Neural cell (in vitro differentiated cells): ENCODE data around the gene PRR18. TPM values are rescaled to one million over a fixed set of nuclear protein-coding genes. Genes with fewer than 3 reads are reported as not detected.

Source experiments
- H2AFZ ChIP-seq: fragments of 200-600, 300-800 bp; sonication (generic), shearing (Covaris generic); 2 replicates; pipeline ENCODE4 v1.6.0; 2014; ENCODE audit warnings: low read depth, mild to moderate bottlenecking, antibody characterized with exemption, low read length, moderate library complexity
- H3F3A ChIP-seq: fragments of 200-600 bp; shearing (Covaris generic); 2 replicates; pipeline ENCODE4 v1.6.1; 2016; ENCODE audit warnings: mild to moderate bottlenecking, moderate library complexity, mixed read lengths, antibody characterized with exemption, low read length; ENCODE audit not compliant: insufficient read depth, poor library complexity, severe bottlenecking
- H3K27ac ChIP-seq: fragments of 200-600, 300-800 bp; sonication (generic), shearing (Covaris generic); 2 replicates; pipeline ENCODE4 v1.5.1; 2014; ENCODE audit warnings: mild to moderate bottlenecking, low read length, moderate library complexity
- H3K27me3 ChIP-seq: fragments of 300-800, 200-600 bp; sonication (generic), shearing (Covaris generic); 2 replicates; pipeline ENCODE4 v1.6.0; 2014; ENCODE audit warnings: mild to moderate bottlenecking, low read depth, low read length, moderate library complexity; ENCODE audit not compliant: insufficient read depth
- H3K36me3 ChIP-seq: fragments of 300-800, 200-600 bp; sonication (generic), shearing (Covaris generic); 2 replicates; pipeline ENCODE4 v1.5.1; 2014; ENCODE audit warnings: mild to moderate bottlenecking, antibody characterized with exemption, low read length, moderate library complexity; ENCODE audit not compliant: insufficient read depth
- H3K4me2 ChIP-seq: fragments of 300-800, 200-600 bp; sonication (generic), shearing (Covaris generic); 2 replicates; pipeline ENCODE4 v1.6.0; 2014; ENCODE audit warnings: mild to moderate bottlenecking, low read length
- H3K4me3 ChIP-seq: fragments of 300-800, 200-600 bp; sonication (generic), shearing (Covaris generic); 2 replicates; pipeline ENCODE4 v1.5.1; 2014; ENCODE audit warnings: mild to moderate bottlenecking, low read length, moderate library complexity
- H3K79me2 ChIP-seq: fragments of 200-600 bp; shearing (Covaris generic); replicated peaks from 2 replicates; pipeline ENCODE4 v1.6.0; 2014; ENCODE audit warnings: mild to moderate bottlenecking, low read length, moderate library complexity; ENCODE audit not compliant: insufficient read depth
- H3K9ac ChIP-seq: fragments of 300-800, 200-600 bp; sonication (generic), shearing (Covaris generic); 2 replicates; pipeline ENCODE4 v1.6.1; 2016; ENCODE audit warnings: mild to moderate bottlenecking, low read length, mixed read lengths
- H3K9me2 ChIP-seq: fragments of 200-600 bp; shearing (Covaris generic); 2 replicates; pipeline ENCODE4 v1.6.1; 2016; ENCODE audit warnings: mild to moderate bottlenecking, low read length, mixed read lengths; ENCODE audit not compliant: insufficient read depth
- H3K9me3 ChIP-seq: fragments of 200-600, 300-800 bp; sonication (generic), shearing (Covaris generic); 2 replicates; pipeline ENCODE4 v1.6.1; 2016; ENCODE audit warnings: mild to moderate bottlenecking, mixed run types, low read length, moderate library complexity, mixed read lengths
- H4K20me1 ChIP-seq: fragments of 200-600 bp; shearing (Covaris generic); 2 replicates; pipeline ENCODE4 v1.6.1; 2016; ENCODE audit warnings: mild to moderate bottlenecking, mixed run types; ENCODE audit not compliant: insufficient read depth
- CTCF ChIP-seq: fragments of 450-650 bp; IDR thresholded peaks from 2 replicates; pipeline ENCODE4 v1.5.1; 2014; ENCODE audit warnings: antibody characterized with exemption, mild to moderate bottlenecking, moderate library complexity; ENCODE audit not compliant: poor library complexity, severe bottlenecking
- EP300 ChIP-seq: fragments of 450-650 bp; conservative IDR thresholded peaks from 2 replicates; pipeline ENCODE4 v1.6.1; 2014; ENCODE audit warnings: antibody characterized with exemption, mild to moderate bottlenecking, moderate library complexity; ENCODE audit not compliant: poor library complexity, severe bottlenecking
- EZH2 ChIP-seq: fragments of 200-600, 300-800 bp; shearing (Covaris generic), sonication (generic); IDR thresholded peaks from 2 replicates; pipeline ENCODE4 v1.6.1; 2014; ENCODE audit warnings: antibody characterized with exemption, low read length, borderline replicate concordance, mild to moderate bottlenecking; ENCODE audit not compliant: insufficient read depth, poor library complexity, severe bottlenecking
- MXI1 ChIP-seq: fragments of 450-650 bp; conservative IDR thresholded peaks from 2 replicates; pipeline ENCODE4 v1.6.1; 2014; ENCODE audit warnings: antibody characterized with exemption, mild to moderate bottlenecking; ENCODE audit not compliant: poor library complexity, severe bottlenecking
- POLR2AphosphoS5 ChIP-seq: IDR thresholded peaks from 2 replicates; pipeline ENCODE4 v1.6.1; 2012
- RAD21 ChIP-seq: fragments of 450-650 bp; conservative IDR thresholded peaks from 2 replicates; pipeline ENCODE4 v1.6.1; 2014; ENCODE audit warnings: antibody characterized with exemption, mild to moderate bottlenecking, moderate library complexity
- REST ChIP-seq: IDR thresholded peaks from 2 replicates; pipeline ENCODE4 v1.6.1; 2012; ENCODE audit warnings: borderline replicate concordance
- SMC3 ChIP-seq: fragments of 450-650 bp; conservative IDR thresholded peaks from 2 replicates; pipeline ENCODE4 v1.6.1; 2014; ENCODE audit warnings: antibody characterized with exemption, mild to moderate bottlenecking, moderate library complexity; ENCODE audit not compliant: poor library complexity
- TAF1 ChIP-seq: IDR thresholded peaks from 2 replicates; pipeline ENCODE4 v1.6.1; 2012; ENCODE audit warnings: low read depth
- polyA plus RNA-seq: library from polyadenylated mRNA; depleted of rRNA; stranded (reverse); fragments of >200 nt; gene quantifications from 2 replicates; pipeline ENCODE4 v1.2.3, GENCODE V29; 2014

Gene PRR18
- polyA plus RNA-seq, 1 donor from 2014 or later, result not detected

GRCh38 chr6:166266336-166266735 lies 41.9 kb downstream of the PRR18 start:
- Histone ChIP-seq H3F3A (no peaks in the 10 kb centered on the region), H4K20me1 (no peaks in the 10 kb centered on the region), H3K4me2 (no peak overlapping the region), H3K36me3 (no peaks in the 10 kb centered on the region), H3K9me2 (no peaks in the 10 kb centered on the region), H3K27ac (no peak overlapping the region), H2AFZ (no peak overlapping the region), H3K27me3 (no peaks in the 10 kb centered on the region), H3K4me3 (no peak overlapping the region), H3K79me2 (no peaks in the 10 kb centered on the region), H3K9ac (no peak overlapping the region), H3K9me3 (no peaks in the 10 kb centered on the region)
- TF ChIP-seq RAD21 (no peak), REST (no peak), SMC3 (no peak)

- Histone ChIP-seq H3K79me2 (no peaks in the 10 kb centered on the region), H3K9ac (no peak overlapping the region), H3K4me2 (no peak overlapping the region), H2AFZ (no peak overlapping the region), H3K9me2 (no peaks in the 10 kb centered on the region), H4K20me1 (no peaks in the 10 kb centered on the region), H3F3A (no peaks in the 10 kb centered on the region), H3K27ac (no peak overlapping the region), H3K27me3 (no peaks in the 10 kb centered on the region), H3K4me3 (no peak overlapping the region), H3K9me3 (no peaks in the 10 kb centered on the region), H3K36me3 (no peaks in the 10 kb centered on the region)
- TF ChIP-seq TAF1 (no peak), EP300 (no peak), EZH2 (no peak), RAD21 (no peak), REST (no peak), POLR2AphosphoS5 (no peak), CTCF (no peak), MXI1 (no peak), SMC3 (no peak)
Measured at GRCh38 chr6:166262743-166263515, 45.3 kb downstream of the PRR18 start.
